Pulmonary artery endothelial cell (primary cell): ENCODE results near the gene WDR54. TPM values are rescaled to one million over a fixed set of nuclear protein-coding genes. Genes with fewer than 3 reads are reported as not detected.
"Not testable (repeated sequence)": the region's sequence is repeated elsewhere in the genome, so short reads cannot be mapped to it uniquely, and the experiment has no call there.

ENCODE experiments used
- DNase-seq: peaks from one replicate; pipeline ENCODE4 v3.0.0-alpha.2; 2011; ENCODE audit warnings: low read depth, low spot score
- total RNA-seq: library from RNA; depleted of rRNA; stranded (reverse); fragments of >200 nt; gene quantifications from 2 replicates; pipeline ENCODE4 v1.2.3, GENCODE V29; 2014

The WDR54 gene
- total RNA-seq, 1 donor from 2014 or later: 59.7 TPM

DNA sequence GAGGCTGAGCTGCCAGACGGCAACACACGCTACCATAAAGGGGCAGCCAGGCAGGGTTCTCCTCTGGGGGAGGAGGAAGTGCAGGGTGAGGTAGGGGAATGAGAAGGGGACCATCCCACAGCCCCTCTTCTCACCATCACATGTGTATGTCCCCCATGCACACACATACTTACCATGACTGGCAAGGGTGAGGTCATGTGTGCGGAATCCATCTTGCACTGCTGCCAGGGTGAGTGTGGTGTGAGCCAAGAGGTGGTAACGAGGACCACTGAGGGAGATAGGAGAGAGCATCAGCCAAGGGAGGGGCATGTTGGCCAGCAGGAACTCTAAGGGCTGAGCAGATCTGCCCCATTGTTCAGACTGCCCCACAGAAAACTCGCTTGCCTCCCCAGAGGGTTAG lies 7.1 kb downstream of the WDR54 start:
- no peak for DNase-seq

DNA sequence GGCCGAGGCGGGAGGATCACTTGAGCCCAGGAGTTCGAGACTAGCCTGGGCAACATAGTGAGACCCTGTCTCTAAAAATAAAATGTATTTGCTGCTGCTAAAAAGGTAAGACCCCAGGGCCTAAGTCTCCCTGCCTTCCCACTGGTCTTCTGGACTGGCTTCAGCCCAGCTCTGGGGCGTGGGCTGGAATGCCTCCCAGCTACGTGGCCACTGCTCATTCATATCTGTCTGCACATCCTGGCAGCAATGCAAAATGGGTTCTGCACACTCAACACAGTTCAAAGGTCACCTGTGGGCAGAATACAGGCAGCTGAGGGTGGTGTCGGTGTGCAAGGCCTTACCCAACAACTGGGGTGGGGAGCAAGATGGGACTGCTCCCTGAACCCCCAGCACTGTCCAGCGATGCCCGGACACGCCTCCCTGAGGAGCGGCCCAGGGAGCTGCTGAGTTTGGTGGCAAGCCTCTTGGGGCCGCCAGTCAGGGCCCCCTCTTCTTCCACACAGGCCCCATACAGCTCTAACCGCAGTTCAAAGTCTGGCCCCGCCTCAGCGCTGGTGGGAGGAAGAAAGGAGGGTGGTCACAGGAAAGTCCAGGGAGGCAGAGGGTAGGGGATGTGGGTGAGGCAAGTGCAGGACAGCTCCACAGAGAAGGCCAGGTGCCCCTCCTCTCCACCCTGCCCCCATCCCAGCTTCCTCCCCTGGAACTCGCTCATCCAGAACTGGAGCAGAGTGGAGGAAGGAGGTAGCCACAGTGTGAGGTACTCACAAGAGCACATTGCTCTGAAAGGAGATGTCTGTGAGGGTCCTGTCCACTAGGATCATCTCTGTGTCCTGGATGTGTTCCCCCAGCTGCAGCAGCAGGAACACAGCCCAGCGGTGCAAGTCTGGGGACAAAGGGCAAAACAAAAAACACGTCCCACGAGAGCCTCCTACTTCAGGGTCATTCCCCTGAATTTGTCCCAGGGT lies 8.2 kb downstream of the WDR54 start:
- DNase-seq: no peak

DNA sequence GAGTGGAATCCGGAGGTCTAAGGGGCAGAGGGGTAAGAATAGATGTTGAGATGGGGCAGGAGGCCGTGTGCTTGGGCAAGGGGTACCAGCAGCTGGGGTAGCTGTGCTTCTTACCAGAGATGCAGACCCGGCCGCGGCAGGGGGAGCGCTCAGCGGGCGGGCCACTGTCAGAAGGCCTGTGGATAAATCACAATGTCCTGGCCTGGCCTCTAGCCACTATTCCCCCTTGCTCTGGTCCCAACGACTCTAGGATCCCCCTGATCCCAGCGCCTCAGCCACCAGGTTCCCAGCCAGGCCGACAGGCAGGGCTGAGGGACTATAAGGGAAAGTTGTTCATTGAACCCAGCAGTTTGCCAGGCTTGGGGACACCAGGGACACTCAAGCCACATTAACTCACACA lies 9.0 kb downstream of the WDR54 start:
- DNase-seq: no peak

- no peak for DNase-seq
These were observed 14.7 kb downstream of the WDR54 start for GRCh38 chr2:74436111-74436805.

DNA sequence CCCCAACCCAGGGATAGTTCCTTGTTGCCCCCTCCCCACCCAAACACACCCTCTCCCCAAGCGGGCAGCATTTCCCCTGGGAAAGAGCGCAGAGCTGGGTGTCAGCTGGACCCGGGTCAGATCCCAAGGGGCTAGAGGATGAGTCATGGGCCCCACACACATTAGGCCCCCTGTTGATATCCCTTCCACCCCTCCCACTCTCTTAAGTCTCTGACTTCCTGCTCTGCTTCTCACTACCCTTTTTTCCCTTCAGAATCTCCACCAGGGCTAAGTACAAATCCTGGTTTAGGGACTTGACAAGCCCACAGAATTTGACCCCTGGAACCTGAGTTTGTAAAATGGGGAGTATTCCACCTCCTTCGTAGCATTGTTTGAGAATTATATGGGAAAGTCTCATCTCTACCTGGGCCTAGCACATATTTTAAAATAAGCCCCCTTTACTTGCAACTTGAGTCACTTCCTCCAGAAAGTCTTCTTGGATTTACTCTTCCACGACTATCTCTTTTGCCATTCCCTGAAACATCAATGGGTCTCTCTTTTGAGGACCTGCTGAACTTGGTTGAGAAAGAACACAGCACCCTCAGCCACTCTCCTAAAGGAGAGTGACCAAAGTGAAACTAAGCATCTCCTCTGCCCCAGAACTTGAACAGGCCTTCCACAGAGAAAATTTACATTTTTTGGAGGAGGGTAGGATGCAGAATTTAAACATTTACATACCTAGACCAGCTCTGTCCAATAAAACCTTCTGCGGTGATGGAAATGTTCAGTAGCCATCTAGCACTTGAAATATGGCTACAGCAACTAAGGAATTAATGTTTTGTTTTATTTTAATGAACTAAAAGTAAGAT lies 15.5 kb downstream of the WDR54 start:
- no peak for DNase-seq

- no peak for DNase-seq
These were observed 16.7 kb downstream of the WDR54 start for GRCh38 chr2:74438248-74438647.

GRCh38 chr2:74439373-74439772 lies 17.8 kb downstream of the WDR54 start:
- no peak for DNase-seq

DNA sequence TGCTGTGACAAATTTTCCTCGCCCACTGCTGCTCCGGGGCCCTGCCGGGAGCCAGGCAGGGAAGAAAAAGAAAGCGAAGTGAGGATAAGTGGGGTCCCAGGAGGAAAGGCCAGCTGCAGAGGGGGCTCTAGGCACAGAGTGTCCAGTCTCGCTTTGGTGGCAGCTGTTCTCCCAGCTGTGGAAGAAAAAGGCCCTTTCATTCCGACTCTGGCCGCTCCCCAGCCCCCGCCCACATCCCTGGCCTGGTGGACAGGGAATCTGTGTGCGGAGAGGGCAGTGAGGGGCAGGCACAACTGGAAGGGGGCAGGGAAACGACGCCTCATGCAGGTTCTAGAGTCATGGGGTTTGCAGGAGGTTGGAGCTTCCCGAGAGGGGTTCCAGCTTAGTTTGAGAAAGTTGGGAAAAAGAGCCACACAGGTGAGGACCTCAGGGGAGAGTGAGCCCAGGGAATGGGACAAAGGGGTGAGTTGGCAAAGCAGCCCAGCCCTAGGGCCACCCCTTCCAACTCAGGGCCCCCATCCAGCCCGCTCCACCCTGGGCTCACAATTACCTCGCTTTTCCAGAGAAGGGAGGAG lies 18.4 kb downstream of the WDR54 start:
- DNase-seq: no peak

GRCh38 chr2:74440378-74441169 lies 19.0 kb downstream of the WDR54 start:
- peak; percentile 24 for DNase-seq

DNA sequence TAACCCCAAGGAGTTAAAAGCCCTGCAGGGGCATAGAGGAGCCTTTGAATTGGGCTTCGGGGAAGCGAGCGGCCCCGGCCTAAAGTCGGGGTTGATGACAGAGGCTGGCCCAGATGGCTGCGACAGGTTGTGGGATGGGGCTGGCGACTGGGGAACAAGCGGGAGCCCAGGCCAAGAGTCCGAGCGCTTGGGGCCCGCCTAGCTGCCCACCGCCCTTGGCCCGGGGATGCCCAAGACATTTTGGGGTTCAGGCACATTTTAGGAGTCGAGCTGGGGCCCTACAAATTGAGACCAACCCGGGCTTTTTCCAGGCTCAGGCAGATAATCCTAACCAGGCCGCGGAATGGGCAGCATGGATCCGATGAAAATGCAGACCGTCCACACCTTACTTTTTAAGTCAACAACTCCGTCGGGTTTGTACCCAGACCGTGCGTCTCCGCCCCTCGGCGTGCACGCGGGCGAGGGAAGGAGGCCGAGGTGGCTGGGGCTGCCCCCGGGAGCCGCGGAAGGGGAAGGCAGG lies 19.7 kb downstream of the WDR54 start:
- no peak for DNase-seq

DNA sequence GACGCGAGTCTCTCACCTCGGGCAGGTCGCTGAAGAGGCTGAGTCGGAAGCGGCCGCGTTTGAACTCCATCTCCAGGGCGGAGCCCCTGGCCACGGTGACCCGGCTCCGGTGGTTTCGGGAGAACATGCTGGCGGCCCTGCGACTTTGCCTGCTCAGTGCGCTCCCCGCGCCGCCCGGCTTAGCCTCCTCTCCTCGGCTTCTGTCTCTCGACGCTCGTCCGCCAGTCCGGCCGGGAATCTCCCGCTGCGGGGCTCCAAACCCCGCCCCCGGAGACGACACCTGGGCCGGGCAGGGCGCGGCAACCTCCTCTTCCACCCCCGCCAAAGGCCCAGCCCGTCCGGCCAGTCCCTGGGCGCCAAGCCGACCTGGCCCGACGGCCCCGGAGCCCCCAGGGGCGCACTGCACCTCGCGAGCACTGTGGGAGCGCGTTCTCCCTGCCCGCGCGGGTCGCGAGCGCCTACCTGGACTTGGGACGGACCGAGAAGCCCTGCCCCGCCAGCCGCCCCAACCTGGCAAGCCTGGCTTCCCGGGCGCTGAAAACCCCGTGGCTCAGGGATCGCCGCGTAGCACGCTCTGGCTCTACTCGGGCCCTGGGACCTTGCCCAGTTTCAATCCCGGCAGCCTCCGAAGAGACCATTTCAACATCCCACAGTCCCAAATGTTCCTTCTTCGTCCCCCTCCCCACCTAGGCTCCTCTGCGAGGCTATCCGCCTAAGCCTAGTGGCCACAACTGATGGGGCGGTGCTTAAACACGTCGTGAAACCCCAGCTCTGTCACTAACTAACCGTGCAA lies 20.4 kb downstream of the WDR54 start, which contains the start of gene RTKN:
Gene RTKN, minus strand, starts transcription at position 248 of the 793 bp plus-strand sequence. Its CDS starts 121 bp downstream, at position 127.
- no peak for DNase-seq

- not testable (repeated sequence) for DNase-seq
These were observed 21.2 kb downstream of the WDR54 start for GRCh38 chr2:74442483-74443297.

GRCh38 chr2:74444498-74445318 lies 23.2 kb downstream of the WDR54 start:
- no peak for DNase-seq

DNA sequence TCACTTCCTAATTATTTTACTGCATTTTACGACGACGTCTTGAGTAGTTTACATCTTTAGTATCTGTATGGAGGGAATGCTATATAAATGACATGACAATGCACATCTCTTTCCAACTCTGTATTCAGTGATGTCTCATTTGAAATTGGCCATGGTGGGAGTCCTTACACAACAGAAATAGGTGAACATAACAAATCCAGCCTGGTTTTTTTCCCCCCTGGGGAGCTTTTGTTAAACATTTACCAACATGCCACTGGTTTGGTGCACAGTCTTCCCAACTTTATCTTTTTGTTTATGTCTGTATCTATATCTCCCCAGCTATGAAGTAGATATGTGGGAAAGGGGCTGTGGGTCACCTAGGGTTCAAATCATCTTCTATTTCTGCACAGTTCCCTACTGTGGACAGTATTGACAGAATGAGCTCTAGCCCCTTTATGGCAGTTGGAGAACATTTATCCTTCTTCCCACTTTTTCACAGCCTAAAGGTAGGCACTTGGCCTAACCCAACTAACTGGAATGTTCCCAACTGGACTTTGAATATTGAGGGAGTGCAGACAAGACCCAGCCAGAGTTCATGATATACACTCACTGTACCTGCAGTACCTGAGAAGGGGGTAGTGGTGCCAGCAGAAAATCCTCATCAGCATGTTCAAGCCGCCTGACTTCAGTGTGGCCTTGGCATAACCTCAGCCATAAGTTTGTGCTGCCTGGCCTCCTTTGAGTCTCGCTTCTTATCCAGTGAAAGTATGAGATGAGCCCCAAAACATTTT lies 25.9 kb downstream of the WDR54 start:
- DNase-seq: no peak

DNA sequence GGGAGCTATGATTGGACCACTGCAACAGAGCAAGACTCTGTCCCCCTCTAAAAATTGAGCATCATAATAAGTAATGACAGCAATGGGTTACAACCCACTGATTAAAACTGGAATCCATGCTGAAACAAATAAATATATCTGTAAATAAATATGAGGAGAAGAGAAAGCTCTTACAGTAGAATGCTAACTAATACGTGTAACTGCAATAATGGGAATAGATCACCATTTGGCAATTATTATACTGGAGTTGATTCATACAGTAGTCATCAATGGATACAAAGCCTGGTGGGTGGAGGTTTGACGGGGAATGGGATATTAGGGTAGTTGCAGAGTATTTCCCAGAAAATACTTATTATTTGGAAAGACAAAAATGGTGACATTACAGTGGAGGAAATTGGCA lies 27.2 kb downstream of the WDR54 start:
- DNase-seq: no peak

DNA sequence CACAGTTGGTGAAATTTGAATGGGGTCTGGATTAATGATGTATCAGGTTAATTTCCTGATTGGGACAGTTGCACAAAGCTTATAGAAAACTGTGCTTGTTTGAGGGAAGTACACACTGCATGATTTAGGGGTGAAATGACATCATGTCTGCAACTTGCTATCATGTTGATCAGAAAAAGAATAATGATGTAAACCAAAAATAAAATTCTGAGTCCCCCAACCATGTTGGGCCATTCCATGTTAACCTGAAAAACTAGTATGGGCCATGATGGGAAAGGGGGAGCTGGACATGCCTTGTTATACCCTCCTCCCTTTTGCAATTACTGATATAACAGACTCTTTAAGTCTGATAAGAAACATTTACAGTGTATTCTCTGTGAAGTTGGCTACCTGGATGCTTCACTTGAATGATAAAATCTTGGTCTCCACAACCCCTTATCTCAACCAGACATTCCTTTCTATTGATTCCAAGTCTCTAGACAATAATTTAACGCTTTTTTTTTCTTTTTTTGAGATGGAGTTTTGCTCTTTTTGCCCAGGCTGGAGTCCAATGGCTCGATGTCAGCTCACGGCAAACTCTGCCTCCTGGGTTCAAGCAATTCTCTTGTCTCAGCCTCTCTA lies 29.1 kb downstream of the WDR54 start:
- DNase-seq: no peak
